HG03139 (cell line): Measurements from ENCODE around the gene C3orf18.

ENCODE experiments used
- ATAC-seq: cut with Tn5 transposase; IDR thresholded peaks from one replicate; pipeline ENCODE4 v1.9.1; 2021; ENCODE audit not compliant: unreplicated experiment

C3orf18 gene

GRCh38 chr3:50604110-50604621, 36.6 kb upstream of the C3orf18 start:
- ATAC-seq: no peak

DNA sequence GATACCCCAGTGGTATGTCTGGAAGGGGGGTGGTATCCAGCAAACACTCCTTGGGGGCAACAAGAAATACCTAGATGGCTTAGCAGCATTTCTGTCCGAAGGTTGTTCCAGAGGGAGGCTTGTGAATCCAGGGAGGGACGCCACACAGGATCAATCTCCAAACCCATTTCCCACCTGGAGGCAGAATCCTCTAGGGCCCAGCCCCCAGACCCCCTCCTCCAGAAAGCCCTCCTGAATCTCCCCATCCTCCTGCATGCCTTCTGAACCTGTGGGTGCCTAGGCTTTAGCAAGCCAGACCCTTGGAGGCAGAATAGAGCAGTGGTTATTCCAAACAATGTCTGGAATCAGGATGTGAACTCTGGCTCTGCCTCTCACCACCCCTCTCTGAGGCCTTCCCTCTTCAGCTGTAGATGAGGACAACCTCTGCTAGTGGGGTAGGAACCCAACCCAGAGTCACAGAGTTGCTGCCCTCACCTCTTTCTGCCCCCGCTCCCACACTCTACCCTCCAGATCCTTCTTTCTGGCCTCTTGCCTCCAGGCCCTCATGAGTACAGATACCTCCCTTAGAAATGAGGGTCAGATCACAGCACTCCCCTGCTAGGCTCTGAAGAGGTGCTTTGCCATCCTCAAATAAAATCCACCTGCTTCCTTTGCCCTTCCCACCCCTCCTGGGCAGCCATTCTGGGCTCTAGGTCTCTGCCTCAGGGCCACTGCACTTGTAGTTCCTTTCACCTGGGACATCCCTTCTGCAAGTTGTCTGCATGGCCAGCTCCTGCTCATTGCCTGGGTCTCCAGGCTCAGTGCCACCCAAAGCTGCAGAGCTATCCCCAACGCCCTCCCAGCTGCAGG, 35.9 kb upstream of the C3orf18 start:
- no peak for ATAC-seq

DNA sequence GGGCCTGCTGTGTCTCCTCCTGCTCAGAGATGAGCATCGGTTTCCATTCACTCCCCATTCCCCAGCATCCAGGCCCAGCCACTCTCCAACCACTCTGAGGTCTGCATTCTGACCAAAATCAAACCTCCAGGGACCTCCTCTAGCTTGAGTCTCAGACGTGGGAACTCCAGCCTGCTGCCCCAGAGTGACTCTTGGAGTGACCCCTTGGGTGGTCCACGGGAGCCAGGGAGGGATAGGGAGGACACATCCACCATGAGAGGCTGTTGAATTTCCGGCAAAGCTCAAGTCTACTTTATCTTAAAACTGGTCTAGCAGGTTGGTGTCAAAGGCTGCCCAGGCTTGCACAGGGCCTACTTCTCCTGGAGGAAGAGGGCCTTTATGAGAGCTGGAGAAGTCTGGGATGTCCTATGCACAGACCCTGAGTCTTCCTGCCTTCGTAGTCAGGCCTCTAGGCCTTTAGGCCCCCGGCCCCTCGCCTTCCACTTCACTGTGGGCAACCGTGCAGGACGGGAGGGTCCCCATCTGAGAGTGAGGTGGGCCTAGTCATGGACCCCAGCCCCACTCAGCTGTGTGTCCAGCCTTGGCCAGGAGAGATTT, 35.1 kb upstream of the C3orf18 start:
- no peak for ATAC-seq

- no peak for ATAC-seq
Measured at GRCh38 chr3:50600841-50601591, 33.5 kb upstream of the C3orf18 start.

GRCh38 chr3:50600141-50600753, 32.7 kb upstream of the C3orf18 start:
- no peak for ATAC-seq

DNA sequence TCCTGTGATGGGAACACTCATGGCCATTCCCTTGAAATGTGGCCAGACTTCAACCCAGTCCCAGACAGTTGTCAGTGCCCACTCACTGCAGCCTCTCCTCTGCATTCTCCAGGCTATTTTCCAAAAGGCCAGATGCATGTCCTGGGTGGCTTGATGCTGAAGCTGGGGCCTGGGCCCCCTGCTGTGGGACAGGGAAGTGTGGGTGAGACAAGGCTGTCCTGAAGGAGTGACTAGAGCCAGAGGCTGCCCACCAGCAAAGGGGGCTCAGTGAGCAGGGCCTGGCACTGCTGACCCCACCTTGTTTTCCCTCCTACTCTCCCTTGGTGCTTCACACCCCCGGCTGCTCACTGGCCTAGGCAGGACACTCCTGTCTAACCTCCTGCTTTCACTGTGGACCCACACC, 32.2 kb upstream of the C3orf18 start:
- ATAC-seq: no peak

- no peak for ATAC-seq
Measured at GRCh38 chr3:50599115-50599715, 31.7 kb upstream of the C3orf18 start.

GRCh38 chr3:50594253-50594785, 26.8 kb upstream of the C3orf18 start:
- ATAC-seq: no peak

DNA sequence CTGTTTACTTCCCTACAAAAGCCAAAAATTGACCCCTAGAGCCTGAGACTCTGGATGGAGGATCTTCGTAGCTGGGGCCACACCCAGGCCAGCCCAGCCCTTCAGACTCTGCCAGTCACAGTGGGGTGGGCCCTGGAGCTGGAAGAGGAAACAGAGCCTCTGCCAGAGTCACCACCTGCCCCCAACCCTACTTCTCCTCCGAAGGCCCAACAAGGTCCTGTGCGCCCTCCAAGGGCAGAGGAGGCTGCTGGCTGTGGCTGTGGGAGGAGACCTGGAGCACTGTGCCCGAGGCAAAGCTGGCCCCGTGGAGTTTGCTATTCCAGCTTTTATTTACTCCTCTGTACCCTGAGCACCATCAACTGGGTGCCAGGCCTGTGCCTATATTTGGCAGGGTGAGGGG, 25.0 kb upstream of the C3orf18 start:
- no peak for ATAC-seq

- ATAC-seq: no peak
Measured at GRCh38 chr3:50591196-50591741, 23.7 kb upstream of the C3orf18 start.

DNA sequence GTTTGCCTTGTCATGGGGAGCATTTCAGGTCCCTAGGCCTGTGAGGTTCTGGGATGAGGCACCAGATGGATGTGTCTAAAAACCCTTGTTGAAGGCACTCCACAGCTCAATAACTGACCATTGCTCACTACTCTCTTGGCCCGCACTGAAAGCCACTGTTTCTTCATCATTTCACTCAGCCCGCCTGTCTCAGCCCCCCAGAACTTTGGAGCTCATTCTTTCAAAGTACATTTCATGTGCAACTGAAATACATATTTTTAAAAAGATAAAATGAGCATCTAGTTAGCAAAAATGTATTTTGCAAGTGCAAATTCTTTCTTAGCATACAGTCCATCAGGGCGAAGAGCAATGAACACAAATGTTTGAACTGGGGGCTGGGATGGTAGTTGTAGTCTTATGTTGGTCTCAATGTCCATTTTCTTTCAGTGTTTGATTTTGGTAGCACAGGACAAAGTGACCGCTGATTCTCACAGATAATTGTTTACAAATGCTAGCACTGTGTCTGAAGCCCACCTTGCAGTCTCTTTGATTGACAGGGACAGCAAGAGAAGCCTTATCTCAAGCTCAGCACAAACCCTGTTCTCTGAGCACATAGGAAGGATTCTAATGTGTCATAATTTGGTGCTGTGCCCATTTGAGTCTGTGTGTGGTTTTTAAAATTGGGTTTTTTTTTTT, 21.3 kb upstream of the C3orf18 start:
- ATAC-seq: no peak

- no peak for ATAC-seq
Measured at GRCh38 chr3:50587806-50588758, 20.5 kb upstream of the C3orf18 start.

DNA sequence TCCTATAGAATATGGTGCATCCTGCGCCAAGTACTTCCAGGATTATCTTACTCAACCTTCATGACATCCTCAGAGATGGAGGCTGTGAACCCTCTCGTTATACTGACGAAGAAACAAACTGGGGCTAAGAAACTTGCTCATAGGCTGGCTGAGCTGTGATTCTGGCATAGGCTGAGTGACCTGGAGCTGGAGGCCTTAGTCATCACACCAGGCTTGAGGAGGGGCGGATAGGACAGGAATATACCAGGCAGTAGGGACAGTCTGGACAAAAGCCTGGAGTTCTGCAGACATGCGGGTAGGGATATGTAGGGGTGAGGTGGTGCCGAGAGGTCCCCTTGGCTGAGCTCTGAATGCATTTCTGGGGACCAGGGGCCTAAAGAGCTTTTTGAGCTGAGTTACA, 19.8 kb upstream of the C3orf18 start:
- ATAC-seq: no peak

DNA sequence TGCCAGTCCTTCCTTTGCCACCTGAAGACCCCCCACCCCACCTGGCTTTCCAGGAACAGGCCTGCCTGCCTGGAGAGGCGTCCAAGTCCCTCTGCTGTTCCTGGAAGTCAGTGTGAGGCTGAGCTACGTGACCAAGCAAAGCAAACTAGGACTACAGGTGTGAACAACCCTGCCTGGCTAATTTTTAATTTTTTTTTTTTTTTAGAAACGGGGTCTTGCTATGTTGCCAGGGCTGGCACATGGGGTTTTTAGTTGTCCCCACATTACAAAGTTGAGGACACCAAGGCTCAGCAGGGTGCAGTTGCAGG, 19.2 kb upstream of the C3orf18 start:
- no peak for ATAC-seq

DNA sequence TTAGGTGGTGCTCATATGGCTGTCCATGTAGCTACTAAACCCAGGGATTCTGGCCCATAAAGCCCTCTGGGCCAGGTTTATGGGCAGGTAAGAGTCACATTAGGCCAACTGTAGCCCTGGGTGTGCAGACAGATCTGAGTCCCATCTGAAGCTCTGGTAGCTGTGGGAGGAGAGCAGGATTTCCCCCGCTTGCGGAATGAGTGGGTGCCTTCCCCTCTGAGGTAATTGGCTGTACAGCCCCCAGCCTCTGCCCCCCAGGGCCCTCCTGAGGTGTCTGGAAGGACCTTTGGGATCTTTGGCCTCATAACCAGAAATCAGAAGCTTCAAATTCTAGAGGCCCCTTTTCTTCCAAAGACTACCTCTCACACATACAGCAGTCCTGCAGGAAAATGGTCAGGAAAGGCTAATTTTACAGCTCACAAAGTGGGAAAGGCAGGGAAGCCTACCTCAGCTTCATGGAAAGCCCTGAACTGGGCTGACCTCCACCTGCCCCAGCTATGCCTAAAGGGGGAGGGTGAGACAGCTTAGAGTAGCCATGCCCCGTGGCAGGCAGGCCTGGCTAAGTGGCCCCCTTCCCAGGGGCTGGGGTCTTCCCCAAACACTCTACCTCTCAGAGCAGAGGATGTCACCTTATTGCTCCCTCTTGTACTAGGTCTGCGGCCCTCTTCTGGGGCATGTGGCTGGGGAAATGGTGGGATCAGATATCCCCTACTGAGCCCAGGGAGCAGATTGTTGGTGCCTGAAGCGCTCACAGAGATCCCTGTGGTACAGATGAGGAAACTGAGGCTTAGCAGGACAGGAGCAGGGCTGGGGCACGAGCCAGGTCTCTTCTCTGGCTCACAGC, 18.6 kb upstream of the C3orf18 start:
- ATAC-seq: no peak

- no peak for ATAC-seq
Measured at GRCh38 chr3:50584391-50584790, 16.8 kb upstream of the C3orf18 start.

DNA sequence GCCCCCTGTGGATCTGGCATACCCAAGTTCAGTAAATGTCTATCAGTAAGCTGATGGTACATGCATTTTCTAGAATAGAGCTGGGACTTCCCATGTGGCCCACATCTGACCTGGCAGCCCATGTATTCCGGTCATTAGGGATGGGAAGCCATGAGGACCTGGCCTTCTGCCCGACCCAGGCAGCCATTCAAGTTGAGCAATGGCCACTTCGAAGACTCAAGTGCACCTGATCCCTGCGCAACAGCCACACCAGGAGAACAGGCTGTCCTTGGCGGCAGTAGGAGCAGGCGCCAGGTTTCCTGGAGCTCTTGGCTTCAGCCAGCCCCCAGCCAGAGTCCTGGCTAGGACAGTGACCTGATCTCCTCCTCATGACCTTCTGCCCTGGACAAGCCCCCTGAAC, 16.4 kb upstream of the C3orf18 start:
- no peak for ATAC-seq

GRCh38 chr3:50582083-50582482, 14.5 kb upstream of the C3orf18 start:
- no peak for ATAC-seq
